Heart left ventricle (tissue), 13 donors: ENCODE results near the gene ZGLP1.

Experiments
- CTCF ChIP-seq, 12 donors: fragments of 200-600 bp; sonication (generic) in 4 of 12; IDR thresholded peaks; one replicate each; pipeline versions ENCODE4 v1.5.0 to v1.8.0; 2018 to 2022; ENCODE audit warnings: antibody characterized with exemption in 12 of 12, mild to moderate bottlenecking in 5 of 12
- POLR2A ChIP-seq, 2 donors: fragments of 450-650 bp; IDR thresholded peaks; one replicate each; pipeline ENCODE4 v1.6.1; 2017; ENCODE audit warnings: antibody characterized with exemption in 2 of 2, mild to moderate bottlenecking in 2 of 2, moderate library complexity in 2 of 2
- donor health status: ischemic (EF 13 %, LVEDD 7.1; RV severe dilation, severe dysfunction).
- donor health status: DM: no; HTN: yes; CAD: no.
- donor health status: DM: no; HTN: no; CAD: no.
- donor health status: ischemic (EF 25% LVEDD 6.9; RV normal size, moderate dysfunction).
- donor health status: ischemic (EF 25% LVEDD 5.7; RV mildly dilated, moderate dysfunction).
- donor health status: ischemic (EF 35%, LVEDD 5.7; RV mildly dilated, moderate dysfunction).
- donor health status: nonischemic (EF 11% LVEDD 7.7; RV severe dilation, severe dysfunction).
- donor health status: DM: yes; HTN: yes; CAD: no.
- donor health status: PGD.
- donor health status: ischemic (EF 29% LVEDD 5.4; RV normal size, mild dysfunction).
- donor health status: nonischemic (EF 23%, LVEDD 6.1; RV moderate dilation, normal function).

GRCh38 chr19:10269333-10270179 is 40.1 kb downstream of the ZGLP1 start:
- TF ChIP-seq CTCF (IDR thresholded peaks at IDR 0.05), result peak; percentile 94 to 98 (median 96)
- no peak for TF ChIP-seq POLR2A (IDR thresholded peaks at IDR 0.05)
